Heart right ventricle (tissue), 16 donors: Measurements from ENCODE around the gene FLACC1. TPM values are rescaled to one million over a fixed set of nuclear protein-coding genes. Genes with fewer than 3 reads are reported as not detected.

Experiments used
- ATAC-seq, 8 donors: fragments of 200-7000 bp; cut with Tn5 transposase; one replicate each; pipeline ENCODE4 v1.9.1; 2020; ENCODE audit warnings: mild to moderate bottlenecking in 8 of 8, moderate library complexity in 8 of 8, moderate number of reproducible peaks in 1 of 8
- DNase-seq, 2 donors: peaks; one replicate each; pipeline ENCODE4 v3.0.0-alpha.2; 2020
- H3K27ac ChIP-seq, 10 donors: fragments of 200-600 bp; sonication (generic) in 2 of 10; one replicate each; pipeline versions ENCODE4 v1.5.0 to v1.8.0; 2020 to 2022; ENCODE audit warnings: mild to moderate bottlenecking in 3 of 10
- H3K27me3 ChIP-seq, 7 donors: fragments of 200-600 bp; one replicate each; pipeline ENCODE4 v1.8.0; 2021 to 2022; ENCODE audit warnings: mild to moderate bottlenecking in 2 of 7
- H3K36me3 ChIP-seq, 9 donors: fragments of 200-600 bp; sonication (generic) in 1 of 9; one replicate each; pipeline versions ENCODE4 v1.5.0 to v1.8.0; 2020 to 2022; ENCODE audit warnings: mild to moderate bottlenecking in 2 of 9
- H3K4me1 ChIP-seq, 9 donors: fragments of 200-600 bp; sonication (generic) in 1 of 9; one replicate each; pipeline versions ENCODE4 v1.5.0 to v1.8.0; 2020 to 2022; ENCODE audit warnings: mild to moderate bottlenecking in 4 of 9
- H3K4me3 ChIP-seq, 10 donors: fragments of 200-600 bp; sonication (generic) in 2 of 10; one replicate each; pipeline versions ENCODE4 v1.5.0 to v1.8.0; 2020 to 2022; ENCODE audit warnings: mild to moderate bottlenecking in 7 of 10, moderate library complexity in 2 of 10
- H3K9me3 ChIP-seq, 11 donors: fragments of 200-600 bp in 10 of 11; sonication (generic) in 2 of 11; one replicate each; pipeline versions ENCODE4 v1.5.0 to v1.8.0; 2013 to 2022; ENCODE audit warnings: mild to moderate bottlenecking in 2 of 11, control low read depth in 1 of 11, moderate library complexity in 1 of 11
- WGBS, 2 donors: extraction: QIAGEN DNeasy Blood & Tissue Kit; methylation state at CpG; one replicate each; pipeline ENCODE4 v1.1.7; 2013; ENCODE audit warnings: inconsistent platforms in 1 of 2; 5-methylcytosine and 5-hydroxymethylcytosine counted together
- intact Hi-C, 10 donors: fragments of 100-400 bp; cut with DNase I; formaldehyde crosslinking; loops; one replicate each; pipeline versions ENCODE4 v1.11.1 to v1.14.2; 2022
- polyA plus RNA-seq, 2 donors: library from polyadenylated mRNA; stranded (reverse); fragments of 200-250 nt; gene quantifications; one replicate each; pipeline ENCODE4 v1.2.3, GENCODE V29; 2013
- total RNA-seq, 10 donors: library from RNA; stranded (reverse); fragmentation: NEBNext Ultra II Directional in 3 of 10; extraction: Animal tissue kit (Norgen Biotek cat#: 25700) in 3 of 10; gene quantifications; one replicate each; pipeline versions ENCODE4 v1.2.1 to v1.2.4, GENCODE V29; 2021 to 2023
- TF ChIP-seq, protein P1 (sequence below), 9 donors: fragments of 200-600 bp; sonication (generic) in 2 of 9; IDR thresholded peaks; one replicate each; pipeline versions ENCODE4 v1.5.0 to v1.8.0; 2021 to 2022; ENCODE audit warnings: antibody characterized with exemption in 9 of 9, mild to moderate bottlenecking in 5 of 9, moderate library complexity in 1 of 9
- donor health status: Arrhythmogenic right ventricular cardiomyopathy.
- donor health status: ischemic (EF 13 %, LVEDD 7.1; RV severe dilation, severe dysfunction).
- donor health status: healthy with polysubstance abuse.
- donor health status: DM: no; HTN: yes; CAD: no.
- donor health status: DM: no; HTN: no; CAD: no.
- donor health status: ischemic (EF 25% LVEDD 6.9; RV normal size, moderate dysfunction).
- donor health status: ischemic (EF 25% LVEDD 5.7; RV mildly dilated, moderate dysfunction).
- donor health status: healthy.
- donor health status: DM: yes; HTN: yes; CAD: no.
- donor health status: Ischemic cardiomyopathy.
- donor health status: ischemic (EF 35%, LVEDD 5.7; RV mildly dilated, moderate dysfunction).
- donor health status: nonischemic (EF 11% LVEDD 7.7; RV severe dilation, severe dysfunction).
- donor health status: DM: yes; HTN: yes; CAD: no.
- donor health status: PGD.
- donor health status: ischemic (EF 29% LVEDD 5.4; RV normal size, mild dysfunction).
- donor health status: nonischemic (EF 23%, LVEDD 6.1; RV moderate dilation, normal function).

FLACC1 gene
- total and polyA plus RNA-seq, 12 donors: 0.88 to 15.9 (median 7.3) TPM

GRCh38 chr2:201262718-201263117 is 94.4 kb downstream of the FLACC1 start:
- no peaks in the 10 kb centered on the region for H3K27me3 ChIP-seq
- TF ChIP-seq, protein P1, sequence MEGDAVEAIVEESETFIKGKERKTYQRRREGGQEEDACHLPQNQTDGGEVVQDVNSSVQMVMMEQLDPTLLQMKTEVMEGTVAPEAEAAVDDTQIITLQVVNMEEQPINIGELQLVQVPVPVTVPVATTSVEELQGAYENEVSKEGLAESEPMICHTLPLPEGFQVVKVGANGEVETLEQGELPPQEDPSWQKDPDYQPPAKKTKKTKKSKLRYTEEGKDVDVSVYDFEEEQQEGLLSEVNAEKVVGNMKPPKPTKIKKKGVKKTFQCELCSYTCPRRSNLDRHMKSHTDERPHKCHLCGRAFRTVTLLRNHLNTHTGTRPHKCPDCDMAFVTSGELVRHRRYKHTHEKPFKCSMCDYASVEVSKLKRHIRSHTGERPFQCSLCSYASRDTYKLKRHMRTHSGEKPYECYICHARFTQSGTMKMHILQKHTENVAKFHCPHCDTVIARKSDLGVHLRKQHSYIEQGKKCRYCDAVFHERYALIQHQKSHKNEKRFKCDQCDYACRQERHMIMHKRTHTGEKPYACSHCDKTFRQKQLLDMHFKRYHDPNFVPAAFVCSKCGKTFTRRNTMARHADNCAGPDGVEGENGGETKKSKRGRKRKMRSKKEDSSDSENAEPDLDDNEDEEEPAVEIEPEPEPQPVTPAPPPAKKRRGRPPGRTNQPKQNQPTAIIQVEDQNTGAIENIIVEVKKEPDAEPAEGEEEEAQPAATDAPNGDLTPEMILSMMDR (IDR thresholded peaks at IDR 0.05): no peak
- peak overlapping the region in 1 of 10 donors; percentile 49 for H3K4me3 ChIP-seq
- peak overlapping the region in 1 of 10 donors; percentile 95 for H3K27ac ChIP-seq
- intact Hi-C loops: no loop called here
- H3K9me3 ChIP-seq: no peaks in the 10 kb centered on the region
- H3K36me3 ChIP-seq: peaks cover 0 to 15% (median 0%) of the 10 kb centered on the region in 9 donors
- 82% methylated on average over 6 of the region's 6 CpGs for WGBS, 2 donors
- H3K4me1 ChIP-seq: peaks cover 2 to 62% (median 22%) of the 10 kb centered on the region in 9 donors
- DNase-seq (no peak), ATAC-seq (no peak)

- TF ChIP-seq, protein P1 (IDR thresholded peaks at IDR 0.05): no peak
These were observed 95.2 kb downstream of the FLACC1 start for GRCh38 chr2:201261906-201262305.

GRCh38 chr2:201261471-201261870 is 95.7 kb downstream of the FLACC1 start:
- H3K4me3 ChIP-seq: peak overlapping the region in 4 of 10 donors; percentile 7 to 49 (median 20)
- no peaks in the 10 kb centered on the region for H3K27me3 ChIP-seq
- H3K27ac ChIP-seq: peak overlapping the region in 1 of 10 donors; percentile 95
- TF ChIP-seq, protein P1 (IDR thresholded peaks at IDR 0.05): no peak
- intact Hi-C loops: no loop called here
- H3K4me1 ChIP-seq: peaks cover 2 to 74% (median 22%) of the 10 kb centered on the region in 9 donors
- no peak for ATAC-seq
- WGBS, 2 donors: 87 to 89% methylated on average over 9 of the region's 9 CpGs
- no peaks in the 10 kb centered on the region for H3K9me3 ChIP-seq
- peaks cover 0 to 2% (median 0%) of the 10 kb centered on the region in 9 donors for H3K36me3 ChIP-seq
- no peak for DNase-seq

More at GRCh38 chr2:201261906-201262305, 95.2 kb downstream of the FLACC1 start:
- intact Hi-C loops: no loop called here
- H3K9me3 ChIP-seq: no peaks in the 10 kb centered on the region
- DNase-seq (no peak), ATAC-seq (no peak)
- H3K4me1 ChIP-seq: peaks cover 2 to 70% (median 22%) of the 10 kb centered on the region in 9 donors
- H3K27me3 ChIP-seq: no peaks in the 10 kb centered on the region
- peak overlapping the region in 1 of 10 donors; percentile 95 for H3K27ac ChIP-seq
- peak overlapping the region in 3 of 10 donors; percentile 16 to 49 (median 25) for H3K4me3 ChIP-seq
- 72 to 79% methylated on average over 2 of the region's 2 CpGs for WGBS, 2 donors
- H3K36me3 ChIP-seq: peaks cover 0 to 7% (median 0%) of the 10 kb centered on the region in 9 donors

DNA sequence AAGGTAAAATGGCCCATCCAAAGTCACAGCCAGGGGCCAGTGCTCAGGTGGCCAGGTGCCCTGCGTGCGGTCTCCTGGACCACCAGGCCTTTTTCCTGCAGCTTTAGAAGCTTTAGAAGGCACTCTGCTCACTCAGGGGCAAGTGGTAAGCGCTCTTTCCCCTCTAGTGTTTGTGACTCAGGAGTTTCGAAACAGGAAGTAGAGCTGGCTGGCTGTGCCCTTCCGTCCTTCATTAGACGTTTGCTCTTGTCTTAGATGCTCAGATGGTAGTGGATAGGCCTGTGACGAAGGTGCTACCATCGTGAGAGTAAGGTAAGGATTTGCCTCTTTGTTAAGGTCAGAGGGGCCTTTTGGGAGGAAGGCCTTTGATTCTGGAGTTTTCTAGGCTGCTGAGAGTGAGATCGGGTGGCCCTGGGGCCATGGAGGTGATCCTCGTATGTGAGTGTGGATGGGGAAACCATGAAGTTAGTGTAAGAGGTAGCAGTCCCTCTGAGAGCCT is 96.8 kb downstream of the FLACC1 start, which contains the start of gene CASP8:
Gene CASP8, plus strand, starts transcription at position 235 of the 499 bp plus-strand sequence. CDS start 5,951 bp downstream, outside the sequence.
- Histone ChIP-seq H3K4me1 (peaks cover 2 to 81% (median 22%) of the 10 kb centered on the region in 9 donors), H3K9me3 (no peaks in the 10 kb centered on the region), H3K4me3 (peak within 1 kb of the TSS in 7 of 10 donors; percentile 2 to 70 (median 65)), H3K27ac (peak within 1 kb of the TSS in 6 of 10 donors; percentile 16 to 95 (median 90)), H3K36me3 (no peaks in the 10 kb centered on the region), H3K27me3 (no peaks in the 10 kb centered on the region)
- DNase-seq (no peak), ATAC-seq (peak in 2 of 8 donors; percentile 29 to 55)
- TF ChIP-seq, protein P1 (IDR thresholded peaks at IDR 0.05): no peak
- intact Hi-C loops: no loop called here
- 78 to 84% methylated on average over 10 of the region's 10 CpGs for WGBS, 2 donors
